GM12878 (cell line): ENCODE results near the gene FAT4. TPM values are rescaled to one million over a fixed set of nuclear protein-coding genes. Genes with fewer than 3 reads are reported as not detected.

Experiments
- ATAC-seq: fragments of 200-7000 bp; cut with Tn5 transposase; 3 replicates; pipeline ENCODE4 v1.9.1; 2020; ENCODE audit warnings: mild to moderate bottlenecking, moderate library complexity
- BruUV-seq: library from RNA; stranded (reverse); fragments of 400-500 nt; replicated peaks from 2 replicates; lab custom pipeline; 2021; lab: Mats Ljungman, UMichigan
- CTCF ChIA-PET: fragments of 300-600 bp; sonication (Branson Sonifier 250); formaldehyde crosslinking; extraction: SDS; loops from one replicate; lab custom pipeline; 2021; ENCODE audit warnings: inconsistent platforms; lab: Yijun Ruan, JAX
- POLR2A ChIA-PET: fragments of 350-600 bp; formaldehyde crosslinking; extraction: SDS; loops from one replicate; lab custom pipeline; 2021; ENCODE audit warnings: inconsistent platforms; lab: Charles Lee
- RAD21 ChIA-PET: fragments of 300-600 bp; sonication (Branson Sonifier 250); formaldehyde crosslinking; loops from one replicate; lab custom pipeline; 2023; ENCODE audit warnings: antibody characterized with exemption; ENCODE audit not compliant: unreplicated experiment; lab: Charles Lee
- SMC1A ChIA-PET: fragments of 300-600 bp; sonication (Branson Sonifier 250); formaldehyde crosslinking; loops from one replicate; lab custom pipeline; 2023; ENCODE audit not compliant: unreplicated experiment, uncharacterized antibody; lab: Charles Lee
- DNase-seq: peaks from one replicate; pipeline ENCODE4 v3.0.0-alpha.2; 2011; ENCODE audit warnings: low read depth, low spot score
- FAIRE-seq: peaks from 3 replicates; lab custom pipeline; 2011; peaks lifted over from hg19 to GRCh38; lab: Jason Lieb, UNC
- H2AFZ ChIP-seq: 2 replicates; pipeline ENCODE4 v1.6.0; 2011; ENCODE audit warnings: low read depth, low read length, control low read depth; ENCODE audit not compliant: control insufficient read depth
- H3K27ac ChIP-seq: 2 replicates; pipeline ENCODE4 v1.5.1; 2011; ENCODE audit warnings: control low read depth; ENCODE audit not compliant: control insufficient read depth, insufficient read depth
- H3K27me3 ChIP-seq, 2 experiments: replicated peaks in 1 of 2; 2 replicates each; pipeline versions ENCODE4 v1.6.0 to v1.6.1; 2011; ENCODE audit warnings: low read length in 1 of 2; ENCODE audit not compliant: control insufficient read depth in 2 of 2, insufficient read depth in 2 of 2
- H3K36me3 ChIP-seq, 2 experiments: 2 replicates each; pipeline ENCODE4 v1.5.1; 2011; ENCODE audit warnings: low read length in 1 of 2; ENCODE audit not compliant: control insufficient read depth in 2 of 2, insufficient read depth in 2 of 2
- H3K4me1 ChIP-seq: 2 replicates; pipeline ENCODE4 v1.6.1; 2011; ENCODE audit warnings: mild to moderate bottlenecking, low read length, moderate library complexity, mixed read lengths; ENCODE audit not compliant: control insufficient read depth, insufficient read depth
- H3K4me2 ChIP-seq: 2 replicates; pipeline ENCODE4 v1.6.0; 2011; ENCODE audit warnings: control low read depth; ENCODE audit not compliant: control insufficient read depth, insufficient read depth
- H3K4me3 ChIP-seq: fragments of 200-600 bp; sonication (generic); 2 replicates; pipeline ENCODE4 v1.5.1; 2016
- H3K79me2 ChIP-seq: 2 replicates; pipeline ENCODE4 v1.6.0; 2011; ENCODE audit warnings: low read length; ENCODE audit not compliant: control insufficient read depth, insufficient read depth
- H3K9ac ChIP-seq: 2 replicates; pipeline ENCODE4 v1.8.0; 2011; ENCODE audit warnings: low read length, control low read depth, mixed read lengths; ENCODE audit not compliant: control insufficient read depth, insufficient read depth
- H3K9me3 ChIP-seq: replicated peaks from 3 replicates; pipeline ENCODE4 v1.5.1; 2011; ENCODE audit warnings: mild to moderate bottlenecking, low read length; ENCODE audit not compliant: control insufficient read depth, insufficient read depth
- H4K20me1 ChIP-seq: 2 replicates; pipeline ENCODE4 v1.6.0; 2011; ENCODE audit not compliant: control insufficient read depth, insufficient read depth
- CUX1 ChIP-seq: IDR thresholded peaks from 2 replicates; pipeline ENCODE4 v1.6.1; 2012; ENCODE audit warnings: improper control_type of control experiment, low read depth, low read length; ENCODE audit not compliant: insufficient replicate concordance
- JUND ChIP-seq: IDR thresholded peaks from 2 replicates; pipeline ENCODE4 v1.6.1; 2012; ENCODE audit warnings: low read depth, mild to moderate bottlenecking, low read length, improper control_type of control experiment, moderate library complexity
- NBN ChIP-seq: fragments of 450-650 bp; IDR thresholded peaks from 2 replicates; pipeline ENCODE4 v1.6.1; 2016
- REST ChIP-seq: IDR thresholded peaks from 2 replicates; pipeline ENCODE4 v1.6.1; 2012; ENCODE audit warnings: mild to moderate bottlenecking, low read depth, low read length
- SMAD5 ChIP-seq: IDR thresholded peaks from 2 replicates; pipeline ENCODE4 v1.6.1; 2016; ENCODE audit warnings: antibody characterized with exemption, low read depth
- ZNF24 ChIP-seq: fragments of 450-650 bp; IDR thresholded peaks from 2 replicates; pipeline ENCODE4 v1.6.1; 2017; ENCODE audit warnings: antibody characterized with exemption, mild to moderate bottlenecking
- WGBS: methylation state at CpG from one replicate; pipeline ENCODE4 v1.1.6; 2016; ENCODE audit warnings: low lambda C conversion rate; ENCODE audit not compliant: insufficient replicate concordance, insufficient coverage; ENCODE audit errors: missing lambda C conversion rate; 5-methylcytosine and 5-hydroxymethylcytosine counted together
- in situ Hi-C: fragments of 300-500 bp; cut with MboI; formaldehyde crosslinking; loops from 9 replicates; pipeline ENCODE4 v1.14.3; 2018; ENCODE audit warnings: mixed read lengths
- intact Hi-C: fragments of 100-400 bp; cut with micrococcal nuclease; formaldehyde crosslinking; loops from one replicate; pipeline ENCODE4 v1.14.2; 2022; ENCODE audit not compliant: unreplicated experiment
- polyA plus RNA-seq, 11 experiments: library from polyadenylated mRNA; depleted of rRNA in 4 of 11; unstranded in 6 of 11; stranded (reverse) in 5 of 11; fragments of >200 nt; fragmentation: Nextera tagmentation in 4 of 11; fragmentation: Illumina TruSeq in 1 of 11; extraction: Ambion mirVana in 4 of 11; extraction: Trizol in 1 of 11; gene quantifications; 1 replicate in 1 of 11; 2 replicates in 10 of 11; pipeline versions ENCODE4 v1.2.1 to v1.2.3, GENCODE V29; 2011 to 2016; ENCODE audit warnings: inconsistent platforms in 2 of 11, missing spikeins in 2 of 11, low read depth in 1 of 11
- total RNA-seq, 4 experiments: library from RNA; depleted of rRNA in 3 of 4; stranded (reverse); fragments of >200 nt in 3 of 4; fragmentation: Illumina TruSeq in 1 of 4; extraction: Trizol in 1 of 4; gene quantifications; 2 replicates each; pipeline versions ENCODE4 v1.2.1 to v1.2.3, GENCODE V29; 2013 to 2021
- TF ChIP-seq, protein P1 (sequence below): IDR thresholded peaks from 2 replicates; pipeline ENCODE4 v1.6.1; 2011; ENCODE audit warnings: low read depth, low read length, improper control_type of control experiment, borderline replicate concordance

The FAT4 gene
- total and polyA plus RNA-seq, 10 of the 15 experiments (the other 5 are each of a cell fraction or from before 2014, with no cell fraction given): 0.03 TPM; not detected in 9

DNA sequence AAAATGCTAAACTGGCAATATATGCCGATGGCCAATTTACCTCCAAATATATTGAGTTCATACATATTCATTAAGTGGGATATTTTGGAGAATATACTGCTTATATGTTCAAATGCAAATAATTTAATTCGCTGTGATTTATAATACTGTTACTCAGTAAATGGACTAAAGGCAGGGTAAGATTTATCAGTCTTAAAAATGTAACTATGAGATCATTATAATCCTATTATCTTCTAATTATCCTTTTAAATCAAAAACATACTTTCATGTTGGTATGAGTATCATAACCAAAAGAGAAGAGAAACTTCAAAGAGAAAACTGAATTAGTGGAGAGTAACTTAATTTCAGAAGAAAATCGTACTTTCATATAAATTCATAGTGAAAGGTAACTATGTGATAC is 44.6 kb downstream of the FAT4 start (continued):
- TF ChIP-seq, protein P1, sequence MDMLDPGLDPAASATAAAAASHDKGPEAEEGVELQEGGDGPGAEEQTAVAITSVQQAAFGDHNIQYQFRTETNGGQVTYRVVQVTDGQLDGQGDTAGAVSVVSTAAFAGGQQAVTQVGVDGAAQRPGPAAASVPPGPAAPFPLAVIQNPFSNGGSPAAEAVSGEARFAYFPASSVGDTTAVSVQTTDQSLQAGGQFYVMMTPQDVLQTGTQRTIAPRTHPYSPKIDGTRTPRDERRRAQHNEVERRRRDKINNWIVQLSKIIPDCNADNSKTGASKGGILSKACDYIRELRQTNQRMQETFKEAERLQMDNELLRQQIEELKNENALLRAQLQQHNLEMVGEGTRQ: no peak
- no peak for TF ChIP-seq JUND
- TF ChIP-seq, all 136 proteins: peak for 0

GRCh38 chr4:125359960-125360634 is 45.3 kb downstream of the FAT4 start:
- ChIA-PET SMC1A (no interaction called here), RAD21 (no interaction called here), CTCF (no interaction called here)
- Histone ChIP-seq H3K27ac (no peak overlapping the region), H3K9ac (no peak overlapping the region), H3K79me2 (no peaks in the 10 kb centered on the region), H3K4me1 (no peaks in the 10 kb centered on the region), H3K36me3 (no peaks in the 10 kb centered on the region), H3K27me3 (no peaks in the 10 kb centered on the region), H2AFZ (no peak overlapping the region), H3K4me2 (no peak overlapping the region), H3K9me3 (no peaks in the 10 kb centered on the region), H4K20me1 (no peaks in the 10 kb centered on the region)
- WGBS: 27% methylated on average over 8 of the region's 8 CpGs
- DNase-seq (no peak), ATAC-seq (no peak), FAIRE-seq (no peak)
- BruUV-seq: no TSS peak
- in situ Hi-C loops (no loop called here), intact Hi-C loops (no loop called here)
- TF ChIP-seq CUX1 (no peak), ZNF24 (no peak), NBN (no peak), JUND (no peak), REST (no peak), SMAD5 (no peak)
- TF ChIP-seq, all 136 proteins: peak for 0
- no peak overlapping the region for H3K4me3 ChIP-seq
- POLR2A ChIA-PET: no interaction called here
